Panc1 (cell line): ENCODE results near the gene TDO2. TPM values are rescaled to one million over a fixed set of nuclear protein-coding genes. Genes with fewer than 3 reads are reported as not detected.

ENCODE experiments used
- ATAC-seq: fragments of 200-7000 bp; cut with Tn5 transposase; 2 replicates; pipeline ENCODE4 v1.9.1; 2020; ENCODE audit warnings: mild to moderate bottlenecking, moderate library complexity
- BruUV-seq: library from RNA; stranded (reverse); fragments of 400-500 nt; replicated peaks from 2 replicates; lab custom pipeline; 2021; lab: Mats Ljungman, UMichigan
- CTCF ChIA-PET: fragments of 300-600 bp; sonication (Branson Sonifier 250); formaldehyde crosslinking; loops from one replicate; lab custom pipeline; 2022; ENCODE audit warnings: antibody characterized with exemption; lab: Charles Lee
- POLR2A ChIA-PET: fragments of 300-600 bp; sonication (Branson Sonifier 250); formaldehyde crosslinking; loops from one replicate; lab custom pipeline; 2022; ENCODE audit warnings: antibody characterized with exemption; lab: Charles Lee
- DNase-seq: peaks from one replicate; pipeline ENCODE4 v3.0.0-alpha.2; 2010; ENCODE audit warnings: low read depth, low spot score
- H3K27ac ChIP-seq: 2 replicates; pipeline ENCODE4 v1.5.1; 2011; ENCODE audit warnings: mild to moderate bottlenecking, low read length, inconsistent platforms
- H3K27me3 ChIP-seq: fragments of 200-500 bp; sonication (Bioruptor generic); 2 replicates; pipeline ENCODE4 v1.6.0; 2014; ENCODE audit warnings: low read length, inconsistent platforms; ENCODE audit not compliant: control insufficient read depth, insufficient read depth
- H3K36me3 ChIP-seq: fragments of 200-500 bp; sonication (Bioruptor generic); 2 replicates; pipeline ENCODE4 v1.5.1; 2014; ENCODE audit warnings: inconsistent platforms, mild to moderate bottlenecking, low read length, moderate library complexity; ENCODE audit not compliant: control insufficient read depth, insufficient read depth
- H3K4me1 ChIP-seq: 2 replicates; pipeline ENCODE4 v1.5.1; 2011; ENCODE audit warnings: inconsistent platforms, mild to moderate bottlenecking, low read length, moderate library complexity; ENCODE audit not compliant: control insufficient read depth, insufficient read depth
- H3K4me3 ChIP-seq, 2 experiments: 2 replicates each; pipeline ENCODE4 v1.5.1; 2011 to 2012; ENCODE audit warnings: low read depth in 2 of 2, low read length in 2 of 2, mild to moderate bottlenecking in 2 of 2, inconsistent platforms in 1 of 2, moderate library complexity in 1 of 2
- H3K9me3 ChIP-seq: fragments of 200-500 bp; sonication (Bioruptor generic); 2 replicates; pipeline ENCODE4 v1.5.1; 2014; ENCODE audit warnings: low read depth, mild to moderate bottlenecking, inconsistent platforms, low read length, moderate library complexity; ENCODE audit not compliant: control insufficient read depth, insufficient read depth
- CTCF ChIP-seq: fragments of 450-650 bp; IDR thresholded peaks from 2 replicates; pipeline ENCODE4 v1.5.1; 2017; ENCODE audit warnings: mild to moderate bottlenecking
- POLR2AphosphoS5 ChIP-seq: IDR thresholded peaks from 2 replicates; pipeline ENCODE4 v1.6.1; 2012; ENCODE audit warnings: mild to moderate bottlenecking, low read depth, low read length, moderate library complexity
- REST ChIP-seq, 2 experiments: IDR thresholded peaks; 2 replicates each; pipeline ENCODE4 v1.6.1; 2011 to 2012; ENCODE audit warnings: low read depth in 2 of 2, control low read depth in 1 of 2, low read length in 1 of 2, mild to moderate bottlenecking in 1 of 2, moderate library complexity in 1 of 2; ENCODE audit not compliant: insufficient read depth in 1 of 2
- SIN3A ChIP-seq: IDR thresholded peaks from 2 replicates; pipeline ENCODE4 v1.6.1; 2012; ENCODE audit warnings: low read depth, mild to moderate bottlenecking, low read length, moderate library complexity, borderline replicate concordance; ENCODE audit not compliant: insufficient read depth
- TCF7L2 ChIP-seq: IDR thresholded peaks from 2 replicates; pipeline ENCODE4 v1.6.1; 2011; ENCODE audit warnings: mild to moderate bottlenecking, low read depth, low read length, inconsistent platforms
- in situ Hi-C: cut with HindIII; loops from 2 replicates; pipeline ENCODE4 v1.10.0; 2016; ENCODE audit warnings: low sequenced_read_pairs, low pct_unique_long_range_greater_than_20kb
- intact Hi-C: fragments of 100-400 bp; cut with micrococcal nuclease; formaldehyde crosslinking; loops from one replicate; pipeline ENCODE4 v1.10.0; 2022; ENCODE audit not compliant: unreplicated experiment
- total RNA-seq: library from RNA; stranded (reverse); gene quantifications from one replicate; pipeline ENCODE4 v1.2.1, GENCODE V29; 2021; ENCODE audit not compliant: unreplicated experiment

The TDO2 gene
- total RNA-seq, 1 experiment from 2014 or later: 0.13 TPM

- intact Hi-C loops: loop anchor here (5.0 kb wide), 1 partner anchor 543 kb away; no protein-coding TSS in a partner anchor
Observed at GRCh38 chr4:155950461-155950860, 47.0 kb downstream of the TDO2 start.

GRCh38 chr4:155952501-155952901 is 49.0 kb downstream of the TDO2 start:
- intact Hi-C loops (loop anchor here (5.0 kb wide), 1 partner anchor 545 kb away; no protein-coding TSS in a partner anchor), in situ Hi-C loops (no loop called here)
- ChIA-PET POLR2A (no interaction called here), CTCF (no interaction called here)
- no peak for TF ChIP-seq SIN3A
- TF ChIP-seq POLR2AphosphoS5: no peak
- TF ChIP-seq CTCF: no peak
- no peak for TF ChIP-seq REST (IDR thresholded peaks at IDR 0.05; ENCODE audit: insufficient read depth in 1 of 2, low read depth in 2 of 2, low read length in 1 of 2)
- no peak for TF ChIP-seq TCF7L2
- ATAC-seq (no peak), DNase-seq (no peak)
- no peaks in the 10 kb centered on the region for H3K27me3 ChIP-seq
- no peak overlapping the region for H3K4me3 ChIP-seq
- H3K9me3 ChIP-seq: no peaks in the 10 kb centered on the region
- no peak overlapping the region; the same call in 1 of the 2 replicates for H3K27ac ChIP-seq
- H3K4me1 ChIP-seq: no peaks in the 10 kb centered on the region
- BruUV-seq: no TSS peak
- no peaks in the 10 kb centered on the region for H3K36me3 ChIP-seq

More at GRCh38 chr4:155950461-155950860, 47.0 kb downstream of the TDO2 start:
- ATAC-seq (no peak), DNase-seq (no peak)
- Histone ChIP-seq H3K27ac (no peak overlapping the region), H3K27me3 (no peaks in the 10 kb centered on the region), H3K4me1 (no peaks in the 10 kb centered on the region), H3K36me3 (no peaks in the 10 kb centered on the region), H3K4me3 (no peak overlapping the region), H3K9me3 (no peaks in the 10 kb centered on the region)
- TF ChIP-seq POLR2AphosphoS5: no peak
- no peak for TF ChIP-seq TCF7L2
- TF ChIP-seq REST (IDR thresholded peaks at IDR 0.05; ENCODE audit: insufficient read depth in 1 of 2, low read depth in 2 of 2, low read length in 1 of 2): no peak
- TF ChIP-seq CTCF: no peak
- no peak for TF ChIP-seq SIN3A
- in situ Hi-C loops: no loop called here
- BruUV-seq: no TSS peak
- POLR2A ChIA-PET: no interaction called here
- CTCF ChIA-PET: no interaction called here
